Activated gamma-delta T cell treated with Interleukin-2 at 50 U/mL for 16 hours (primary cell): ENCODE measurements around the gene MFSD1.
"Not testable (repeated sequence)": the region's sequence is repeated elsewhere in the genome, so short reads cannot be mapped to it uniquely, and the experiment has no call there.

Experiments used
- DNase-seq: peaks from one replicate; pipeline ENCODE4 v3.0.0-alpha.2; 2020

The MFSD1 gene

GRCh38 chr3:158776531-158776930 lies 25.3 kb upstream of the MFSD1 start:
- no peak for DNase-seq

- DNase-seq, result no peak
Observed at GRCh38 chr3:158777161-158777873, 24.5 kb upstream of the MFSD1 start.

GRCh38 chr3:158780766-158781165 lies 21.1 kb upstream of the MFSD1 start:
- no peak for DNase-seq

GRCh38 chr3:158781191-158781590 lies 20.7 kb upstream of the MFSD1 start:
- no peak for DNase-seq

GRCh38 chr3:158781849-158782248 lies 20.0 kb upstream of the MFSD1 start:
- DNase-seq, result no peak

GRCh38 chr3:158782283-158782989 lies 19.4 kb upstream of the MFSD1 start:
- no peak for DNase-seq

- DNase-seq, result no peak
Observed at GRCh38 chr3:158783051-158783450, 18.8 kb upstream of the MFSD1 start.

GRCh38 chr3:158785972-158786371 lies 15.9 kb upstream of the MFSD1 start:
- DNase-seq, result no peak

- no peak for DNase-seq
Observed at GRCh38 chr3:158788446-158788845, 13.4 kb upstream of the MFSD1 start.

- no peak for DNase-seq
Observed at GRCh38 chr3:158789592-158789991, 12.3 kb upstream of the MFSD1 start.

GRCh38 chr3:158790901-158791589 lies 10.8 kb upstream of the MFSD1 start:
- peak; percentile 10 for DNase-seq

- not testable (repeated sequence) for DNase-seq
Observed at GRCh38 chr3:158791590-158791920, 10.3 kb upstream of the MFSD1 start.

GRCh38 chr3:158792709-158793108 lies 9.1 kb upstream of the MFSD1 start:
- DNase-seq, result no peak

- no peak for DNase-seq
Observed at GRCh38 chr3:158794206-158794605, 7.6 kb upstream of the MFSD1 start.

GRCh38 chr3:158794936-158795518 lies 6.8 kb upstream of the MFSD1 start:
- no peak for DNase-seq

- no peak for DNase-seq
Observed at GRCh38 chr3:158801201-158801600, 653 bp upstream of the MFSD1 start.

- peak; percentile 6 for DNase-seq
Observed at GRCh38 chr3:158802409-158803268, 785 bp downstream of the MFSD1 start.

- no peak for DNase-seq
Observed at GRCh38 chr3:158804441-158804840, 2.6 kb downstream of the MFSD1 start.

GRCh38 chr3:158808697-158809096 lies 6.8 kb downstream of the MFSD1 start:
- no peak for DNase-seq

GRCh38 chr3:158809642-158810041 lies 7.8 kb downstream of the MFSD1 start:
- no peak for DNase-seq

GRCh38 chr3:158810823-158811724 lies 9.2 kb downstream of the MFSD1 start:
- no peak for DNase-seq

- DNase-seq, result no peak
Observed at GRCh38 chr3:158819282-158819681, 17.4 kb downstream of the MFSD1 start.
